Vagina (tissue), 2 donors: ENCODE measurements around the gene LEKR1. TPM values are rescaled to one million over a fixed set of nuclear protein-coding genes. Genes with fewer than 3 reads are reported as not detected.
"Not testable (repeated sequence)": the region's sequence is repeated elsewhere in the genome, so short reads cannot be mapped to it uniquely, and the experiment has no call there.

Experiments
- DNase-seq, 2 donors: peaks; one replicate each; pipeline ENCODE4 v3.0.0-alpha.2; 2017; ENCODE audit errors: extremely low spot score in 2 of 2
- H3K27ac ChIP-seq: fragments of 200-600 bp; sonication (generic); one replicate; pipeline ENCODE4 v1.5.1; 2019
- H3K27me3 ChIP-seq: fragments of 200-600 bp; sonication (generic); one replicate; pipeline ENCODE4 v1.5.1; 2019
- H3K36me3 ChIP-seq, 2 donors: fragments of 200-600 bp; sonication (generic); one replicate each; pipeline ENCODE4 v1.5.1; 2017 to 2019
- H3K4me1 ChIP-seq: fragments of 200-600 bp; sonication (generic); one replicate; pipeline ENCODE4 v1.5.1; 2019
- H3K4me3 ChIP-seq, 2 donors: fragments of 200-600 bp; sonication (generic); 1 replicate in 1 of 2; 2 replicates in 1 of 2; pipeline ENCODE4 v1.5.1; 2016 to 2019
- H3K9me3 ChIP-seq: fragments of 200-600 bp; sonication (generic); one replicate; pipeline ENCODE4 v1.5.1; 2019
- POLR2A ChIP-seq, 2 donors: fragments of 450-650 bp; IDR thresholded peaks; one replicate each; pipeline ENCODE4 v1.6.1; 2017; ENCODE audit warnings: antibody characterized with exemption in 2 of 2, mild to moderate bottlenecking in 2 of 2, moderate library complexity in 2 of 2
- POLR2AphosphoS5 ChIP-seq, 2 donors: sonication (generic); formaldehyde crosslinking; IDR thresholded peaks; one replicate each; pipeline ENCODE4 v1.9.0; 2017; ENCODE audit warnings: antibody characterized with exemption in 2 of 2, mild to moderate bottlenecking in 2 of 2, low read depth in 1 of 2; ENCODE audit not compliant: insufficient read depth in 1 of 2
- intact Hi-C: fragments of 100-400 bp; cut with DNase I; formaldehyde crosslinking; loops from one replicate; pipeline ENCODE4 v1.15.1; 2023
- total RNA-seq: library from RNA; depleted of rRNA; stranded (reverse); fragments of >200 nt; gene quantifications from one replicate; pipeline ENCODE4 v1.2.3, GENCODE V29; 2016
- TF ChIP-seq, protein P1 (sequence below), 3 experiments: fragments of 450-650 bp in 2 of 3; fragments of 200-600 bp in 1 of 3; sonication (generic) in 1 of 3; IDR thresholded peaks; one replicate each; pipeline ENCODE4 v1.5.1; 2017 to 2019; ENCODE audit warnings: antibody characterized with exemption in 3 of 3, mild to moderate bottlenecking in 2 of 3, moderate library complexity in 2 of 3

The LEKR1 gene
- total RNA-seq, 1 donor from 2014 or later, result not detected

DNA sequence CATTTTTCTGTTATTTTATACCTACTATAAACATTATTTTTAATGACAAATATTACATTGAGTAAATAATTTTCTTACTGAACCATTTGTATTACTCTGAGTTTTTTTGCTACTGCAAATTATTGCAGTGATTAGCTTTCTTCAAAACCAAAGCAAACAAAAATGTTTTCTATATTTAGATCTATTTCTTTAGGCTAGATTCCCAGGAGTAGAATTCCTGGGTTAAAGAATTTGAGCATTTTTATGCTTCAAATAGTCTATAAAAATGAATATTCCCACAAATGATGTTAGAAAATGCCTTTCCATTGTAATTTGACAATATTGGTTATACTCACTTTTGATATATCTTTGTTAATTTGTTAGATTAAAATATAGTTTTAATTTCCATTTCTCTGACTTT lies 76.8 kb downstream of the LEKR1 start:
- TF ChIP-seq, protein P1, sequence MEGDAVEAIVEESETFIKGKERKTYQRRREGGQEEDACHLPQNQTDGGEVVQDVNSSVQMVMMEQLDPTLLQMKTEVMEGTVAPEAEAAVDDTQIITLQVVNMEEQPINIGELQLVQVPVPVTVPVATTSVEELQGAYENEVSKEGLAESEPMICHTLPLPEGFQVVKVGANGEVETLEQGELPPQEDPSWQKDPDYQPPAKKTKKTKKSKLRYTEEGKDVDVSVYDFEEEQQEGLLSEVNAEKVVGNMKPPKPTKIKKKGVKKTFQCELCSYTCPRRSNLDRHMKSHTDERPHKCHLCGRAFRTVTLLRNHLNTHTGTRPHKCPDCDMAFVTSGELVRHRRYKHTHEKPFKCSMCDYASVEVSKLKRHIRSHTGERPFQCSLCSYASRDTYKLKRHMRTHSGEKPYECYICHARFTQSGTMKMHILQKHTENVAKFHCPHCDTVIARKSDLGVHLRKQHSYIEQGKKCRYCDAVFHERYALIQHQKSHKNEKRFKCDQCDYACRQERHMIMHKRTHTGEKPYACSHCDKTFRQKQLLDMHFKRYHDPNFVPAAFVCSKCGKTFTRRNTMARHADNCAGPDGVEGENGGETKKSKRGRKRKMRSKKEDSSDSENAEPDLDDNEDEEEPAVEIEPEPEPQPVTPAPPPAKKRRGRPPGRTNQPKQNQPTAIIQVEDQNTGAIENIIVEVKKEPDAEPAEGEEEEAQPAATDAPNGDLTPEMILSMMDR (IDR thresholded peaks at IDR 0.05), result no peak
- TF ChIP-seq POLR2A (IDR thresholded peaks at IDR 0.05), result no peak
- no peak for TF ChIP-seq POLR2AphosphoS5 (IDR thresholded peaks at IDR 0.05; ENCODE audit: insufficient read depth in 1 of 2, low read depth in 1 of 2)
- intact Hi-C loops, result no loop called here
- DNase-seq, result no peak
- H3K27me3 ChIP-seq, result no peaks in the 10 kb centered on the region
- no peaks in the 10 kb centered on the region for H3K9me3 ChIP-seq
- H3K4me1 ChIP-seq, result no peaks in the 10 kb centered on the region
- H3K27ac ChIP-seq, result no peak overlapping the region
- H3K4me3 ChIP-seq, result no peak overlapping the region
- no peaks in the 10 kb centered on the region for H3K36me3 ChIP-seq

DNA sequence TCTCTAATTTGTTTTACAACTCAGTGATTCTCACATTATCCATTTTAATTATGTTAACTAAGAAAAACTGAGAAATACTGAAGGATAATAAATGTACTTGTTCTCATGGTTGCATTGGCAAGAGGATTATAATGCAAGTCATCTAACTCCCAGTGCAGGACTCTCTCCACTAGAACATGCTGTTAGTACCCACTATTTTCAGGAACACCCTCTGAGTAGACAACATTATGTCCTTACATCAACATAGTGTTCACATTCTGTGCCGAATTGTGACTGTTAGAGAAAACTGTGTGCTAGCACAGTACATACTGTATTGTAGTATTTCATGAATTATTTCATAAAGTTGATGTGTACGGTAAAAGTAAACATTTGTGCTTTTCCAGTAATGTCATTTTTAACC lies 80.1 kb downstream of the LEKR1 start:
- no peak overlapping the region for H3K4me3 ChIP-seq
- H3K27me3 ChIP-seq, result no peaks in the 10 kb centered on the region
- intact Hi-C loops, result no loop called here
- H3K9me3 ChIP-seq, result no peaks in the 10 kb centered on the region
- no peaks in the 10 kb centered on the region for H3K36me3 ChIP-seq
- H3K4me1 ChIP-seq, result no peaks in the 10 kb centered on the region
- no peak for DNase-seq
- no peak for TF ChIP-seq POLR2A (IDR thresholded peaks at IDR 0.05)
- TF ChIP-seq, protein P1 (IDR thresholded peaks at IDR 0.05), result no peak
- peak in 1 of 2 donors; percentile 15 for TF ChIP-seq POLR2AphosphoS5 (IDR thresholded peaks at IDR 0.05; ENCODE audit: insufficient read depth in 1 of 2, low read depth in 1 of 2)
- H3K27ac ChIP-seq, result no peak overlapping the region

DNA sequence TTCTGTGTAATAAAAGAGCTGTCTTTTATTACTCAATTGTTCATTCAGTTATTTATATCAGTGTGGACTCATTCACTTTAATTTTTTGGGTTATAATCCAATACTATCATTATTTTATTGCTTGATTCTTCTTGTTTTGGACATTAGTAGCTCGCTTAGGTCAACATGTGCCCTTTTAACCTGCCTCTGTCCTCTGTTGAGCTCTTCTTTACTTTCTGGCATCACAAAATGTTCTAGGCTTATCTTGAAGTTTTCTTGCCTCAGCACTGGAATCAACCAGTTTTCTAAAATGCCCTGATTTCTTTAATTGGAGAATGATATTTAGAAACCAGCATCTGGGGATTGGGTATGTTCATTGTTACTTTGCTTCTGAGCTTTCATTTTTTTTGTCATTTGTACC lies 82.2 kb downstream of the LEKR1 start:
- intact Hi-C loops, result no loop called here
- no peak overlapping the region for H3K4me3 ChIP-seq

DNA sequence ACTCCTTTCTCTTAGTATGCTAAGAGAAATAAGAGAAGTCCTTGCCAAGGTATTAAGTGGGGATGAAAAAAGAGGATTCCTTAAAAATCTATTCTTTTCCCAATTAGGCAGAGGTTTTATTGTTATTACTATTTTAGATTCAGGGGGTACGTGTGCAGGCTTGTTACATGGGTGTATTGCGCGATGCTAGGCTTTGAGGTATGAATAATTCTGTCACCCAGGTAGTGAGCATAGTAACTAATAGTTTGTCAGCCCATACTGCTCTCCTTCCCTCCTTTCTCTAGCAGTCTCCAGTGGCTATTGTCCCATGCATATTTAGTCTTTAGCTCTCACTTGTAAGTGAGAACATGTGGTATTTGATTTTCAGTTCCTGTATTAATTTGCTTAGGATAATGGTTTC lies 83.9 kb downstream of the LEKR1 start:
- TF ChIP-seq POLR2A (IDR thresholded peaks at IDR 0.05), result no peak
- TF ChIP-seq POLR2AphosphoS5 (IDR thresholded peaks at IDR 0.05; ENCODE audit: insufficient read depth in 1 of 2, low read depth in 1 of 2), result no peak
- TF ChIP-seq, protein P1 (IDR thresholded peaks at IDR 0.05), result no peak
- Histone ChIP-seq H3K36me3 (no peaks in the 10 kb centered on the region), H3K4me1 (no peaks in the 10 kb centered on the region), H3K9me3 (no peaks in the 10 kb centered on the region), H3K27ac (no peak overlapping the region), H3K27me3 (no peaks in the 10 kb centered on the region), H3K4me3 (no peak overlapping the region)
- intact Hi-C loops, result no loop called here
- no peak for DNase-seq

More for the DNA sequence above, 82.2 kb downstream of the LEKR1 start:
- Histone ChIP-seq H3K27ac (no peak overlapping the region), H3K36me3 (no peaks in the 10 kb centered on the region), H3K9me3 (no peaks in the 10 kb centered on the region), H3K27me3 (no peaks in the 10 kb centered on the region), H3K4me1 (no peaks in the 10 kb centered on the region)
- no peak for TF ChIP-seq POLR2AphosphoS5 (IDR thresholded peaks at IDR 0.05; ENCODE audit: insufficient read depth in 1 of 2, low read depth in 1 of 2)
- TF ChIP-seq POLR2A (IDR thresholded peaks at IDR 0.05), result no peak
- TF ChIP-seq, protein P1 (IDR thresholded peaks at IDR 0.05), result no peak
- DNase-seq, result no peak

DNA sequence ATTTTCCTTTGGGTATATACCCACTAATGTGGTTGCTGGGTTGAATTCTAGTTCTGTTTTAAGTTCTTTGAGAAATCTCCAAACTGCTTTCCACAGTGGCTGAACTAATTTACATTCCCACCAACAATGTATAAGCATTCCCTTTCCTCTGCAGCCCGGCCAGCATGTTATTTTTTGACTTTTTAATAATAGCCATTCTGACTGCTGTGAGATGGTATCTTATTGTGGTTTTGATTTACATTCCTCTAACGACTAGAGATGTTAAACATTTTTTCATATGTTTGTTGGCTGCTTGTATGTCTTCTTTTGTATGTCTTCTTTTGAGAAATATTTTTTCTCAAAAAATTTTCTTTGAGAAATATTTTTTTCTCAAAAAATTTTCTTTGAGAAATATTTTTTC lies 84.7 kb downstream of the LEKR1 start:
- H3K36me3 ChIP-seq, H3K27me3 ChIP-seq, intact Hi-C loops, H3K9me3 ChIP-seq, H3K4me1 ChIP-seq, H3K4me3 ChIP-seq, H3K27ac ChIP-seq, DNase-seq: not testable (repeated sequence)

DNA sequence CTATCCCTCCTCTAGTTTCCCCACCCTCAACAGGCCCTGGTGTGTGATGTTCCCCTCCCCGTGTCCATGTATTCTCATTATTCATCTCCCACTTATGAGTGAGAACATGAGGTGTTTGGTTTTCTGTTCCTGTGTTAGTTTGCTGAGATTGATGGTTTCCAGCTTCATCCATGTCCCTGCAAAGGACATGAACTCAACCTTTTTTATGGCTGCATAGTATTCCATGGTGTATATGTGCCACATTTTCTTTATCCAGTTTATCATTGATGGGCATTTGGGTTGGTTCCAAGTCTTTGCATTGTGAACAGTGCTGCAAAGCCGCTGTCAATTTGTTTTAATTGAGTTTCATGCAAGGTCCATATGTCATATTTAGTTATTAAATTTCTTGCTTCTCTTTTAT lies 88.1 kb downstream of the LEKR1 start:
- H3K36me3 ChIP-seq, H3K27me3 ChIP-seq, H3K4me3 ChIP-seq, H3K9me3 ChIP-seq, DNase-seq, H3K27ac ChIP-seq, intact Hi-C loops, H3K4me1 ChIP-seq: not testable (repeated sequence)
